Upper lobe of right lung (tissue), 1 donor: Measurements from ENCODE around the gene VWA7. TPM values are rescaled to one million over a fixed set of nuclear protein-coding genes. Genes with fewer than 3 reads are reported as not detected.
A peak's percentile ranks its signal among the peaks of the same experiment; 100 is the strongest.

Experiments used
- ATAC-seq: fragments of 200-7000 bp; cut with Tn5 transposase; one replicate; pipeline ENCODE4 v1.9.1; 2020; ENCODE audit warnings: mild to moderate bottlenecking, moderate library complexity
- DNase-seq: peaks from one replicate; pipeline ENCODE4 v3.0.0-alpha.2; 2020
- H3K27ac ChIP-seq: fragments of 200-600 bp; one replicate; pipeline ENCODE4 v1.8.0; 2022
- H3K27me3 ChIP-seq: fragments of 200-600 bp; one replicate; pipeline ENCODE4 v1.8.0; 2022; ENCODE audit warnings: mild to moderate bottlenecking
- H3K36me3 ChIP-seq: fragments of 200-600 bp; one replicate; pipeline ENCODE4 v1.8.0; 2022
- H3K4me1 ChIP-seq: fragments of 200-600 bp; one replicate; pipeline ENCODE4 v1.8.0; 2022
- H3K4me3 ChIP-seq: fragments of 200-600 bp; one replicate; pipeline ENCODE4 v1.8.0; 2022; ENCODE audit warnings: mild to moderate bottlenecking
- H3K9me3 ChIP-seq: fragments of 200-600 bp; one replicate; pipeline ENCODE4 v1.8.0; 2022
- CTCF ChIP-seq: fragments of 200-600 bp; IDR thresholded peaks from one replicate; pipeline ENCODE4 v1.8.0; 2022; ENCODE audit warnings: antibody characterized with exemption
- intact Hi-C: fragments of 100-400 bp; cut with DNase I; formaldehyde crosslinking; loops from one replicate; pipeline ENCODE4 v1.11.0; 2022
- total RNA-seq: library from RNA; stranded (reverse); fragmentation: NEBNext Ultra II Directional; extraction: Animal tissue kit (Norgen Biotek cat#: 25700); gene quantifications from one replicate; pipeline ENCODE4 v1.2.1, GENCODE V29; 2021
- donor health status: DM: no; HTN: yes; CAD: no; lungs with severe emphysema.

The VWA7 gene
- total RNA-seq, 1 donor from 2014 or later, result 3.4 TPM

- Histone ChIP-seq H3K27ac (no peak overlapping the region), H3K36me3 (no peaks in the 10 kb centered on the region), H3K4me1 (peaks cover 6% of the 10 kb centered on the region), H3K4me3 (no peak overlapping the region), H3K27me3 (no peaks in the 10 kb centered on the region), H3K9me3 (no peaks in the 10 kb centered on the region)
- TF ChIP-seq CTCF, result no peak
- intact Hi-C loops, result no loop called here
- ATAC-seq (no peak), DNase-seq (no peak)
These were observed 10.0 kb downstream of the VWA7 start for GRCh38 chr6:31767096-31767645.

DNA sequence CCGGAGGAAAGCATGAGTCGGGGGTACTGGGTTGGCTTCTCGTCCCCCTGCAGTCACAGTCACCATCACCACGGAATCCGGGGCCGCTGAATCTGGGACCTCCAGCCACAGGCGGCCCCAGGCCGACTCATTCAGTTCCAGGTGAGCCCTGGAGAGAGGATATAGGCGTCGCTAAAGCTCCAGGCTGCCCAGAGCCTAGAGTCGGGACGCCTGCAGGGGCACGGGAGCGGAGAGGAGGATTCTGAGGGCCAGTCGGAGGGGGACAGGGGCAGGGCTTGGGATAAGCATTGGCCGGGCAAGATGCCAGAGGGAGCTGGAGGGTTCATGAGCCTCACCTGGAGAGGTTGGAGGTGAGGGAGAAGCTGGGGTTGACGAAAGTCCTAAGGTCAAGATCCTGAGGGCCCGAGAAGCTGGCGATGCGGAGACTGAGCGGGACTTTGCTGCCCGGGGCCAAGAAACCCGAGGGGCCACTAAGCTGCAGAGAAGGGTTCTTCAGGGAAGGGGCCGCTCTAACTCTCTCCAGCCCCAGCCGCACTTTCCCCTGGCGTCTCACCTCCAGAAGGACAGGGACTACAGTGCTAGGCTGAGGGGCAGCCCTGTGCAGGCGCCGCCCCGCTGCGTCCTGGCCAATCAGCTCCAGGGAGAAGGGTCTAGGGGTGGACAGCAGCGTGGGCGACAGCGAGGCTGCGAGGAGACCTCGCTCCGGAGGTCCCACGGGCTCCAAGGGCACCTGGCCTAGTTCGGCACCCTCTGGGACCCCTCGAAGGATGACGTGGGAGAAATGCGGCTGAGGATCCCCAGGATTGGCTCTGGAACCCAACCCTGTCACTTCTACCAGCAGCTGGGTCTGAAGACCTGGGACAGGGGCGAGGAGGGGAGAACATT is 11.0 kb downstream of the VWA7 start:
- Histone ChIP-seq H3K9me3 (no peaks in the 10 kb centered on the region), H3K27ac (no peak overlapping the region), H3K4me1 (peaks cover 6% of the 10 kb centered on the region), H3K27me3 (no peaks in the 10 kb centered on the region), H3K4me3 (peak overlapping the region; percentile 14), H3K36me3 (no peaks in the 10 kb centered on the region)
- ATAC-seq, result no peak
- intact Hi-C loops, result no loop called here
- no peak for TF ChIP-seq CTCF
- DNase-seq, result no peak

DNA sequence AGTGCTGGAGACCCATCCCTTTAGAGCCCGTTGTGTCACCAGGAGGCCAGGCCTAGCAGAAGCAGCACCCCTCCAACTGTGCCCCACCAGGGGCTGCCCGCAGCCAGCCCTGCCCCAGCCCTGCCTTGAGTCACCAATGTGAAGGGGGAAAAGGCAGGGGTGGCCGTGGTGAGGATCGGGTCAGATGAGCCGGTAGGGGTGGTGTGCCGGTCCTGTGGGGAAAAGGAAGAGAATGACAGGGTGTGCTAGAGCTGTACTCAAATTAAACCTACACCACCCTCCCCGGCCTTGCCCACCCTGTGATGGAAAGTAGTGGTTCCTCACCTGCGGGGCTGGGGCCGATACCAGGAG is 11.6 kb downstream of the VWA7 start:
- H3K36me3 ChIP-seq, result no peaks in the 10 kb centered on the region
- no peaks in the 10 kb centered on the region for H3K27me3 ChIP-seq
- peaks cover 6% of the 10 kb centered on the region for H3K4me1 ChIP-seq
- intact Hi-C loops, result no loop called here
- no peak for DNase-seq
- no peak overlapping the region for H3K27ac ChIP-seq
- TF ChIP-seq CTCF, result no peak
- H3K9me3 ChIP-seq, result no peaks in the 10 kb centered on the region
- no peak for ATAC-seq
- H3K4me3 ChIP-seq, result no peak overlapping the region

DNA sequence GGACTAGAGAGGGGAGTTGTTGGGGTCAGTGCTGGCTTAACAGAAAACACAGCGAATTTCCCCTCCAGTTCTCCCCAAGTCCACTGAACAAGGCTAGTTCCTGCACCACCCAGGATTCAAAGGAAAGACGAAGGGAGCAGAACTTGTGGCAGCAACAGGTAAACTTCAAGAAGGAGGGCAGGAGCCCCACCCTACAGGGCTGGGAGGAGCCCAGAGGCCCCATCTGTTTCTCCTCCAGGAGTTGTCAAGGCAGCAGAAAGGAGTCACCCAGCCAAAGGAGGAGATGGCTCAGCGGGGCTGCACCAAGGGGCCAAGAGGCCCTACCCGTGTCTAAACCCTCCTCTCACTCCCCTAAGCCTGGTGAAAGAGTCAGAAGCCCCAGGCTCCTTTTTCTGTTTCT is 12.9 kb downstream of the VWA7 start:
- Histone ChIP-seq H3K4me1 (peaks cover 4% of the 10 kb centered on the region), H3K27me3 (no peaks in the 10 kb centered on the region), H3K36me3 (no peaks in the 10 kb centered on the region), H3K9me3 (no peaks in the 10 kb centered on the region), H3K27ac (no peak overlapping the region), H3K4me3 (no peak overlapping the region)
- TF ChIP-seq CTCF, result no peak
- no peak for ATAC-seq
- DNase-seq, result no peak
- intact Hi-C loops, result no loop called here

- Histone ChIP-seq H3K4me1 (no peaks in the 10 kb centered on the region), H3K36me3 (no peaks in the 10 kb centered on the region), H3K27me3 (no peaks in the 10 kb centered on the region), H3K27ac (no peak overlapping the region), H3K9me3 (no peaks in the 10 kb centered on the region), H3K4me3 (no peak overlapping the region)
- peak; percentile 31 for ATAC-seq
- no peak for TF ChIP-seq CTCF
- intact Hi-C loops, result no loop called here
- no peak for DNase-seq
These were observed 13.5 kb downstream of the VWA7 start for GRCh38 chr6:31763619-31763940.
